Measurements from ENCODE around the gene SFXN3.

SFXN3 gene

GRCh38 chr10:101038484-101038883, 7.5 kb downstream of the SFXN3 start:
- no peak for DNase-seq

- no peak for DNase-seq
Measured at GRCh38 chr10:101040061-101040460, 9.0 kb downstream of the SFXN3 start.

DNA sequence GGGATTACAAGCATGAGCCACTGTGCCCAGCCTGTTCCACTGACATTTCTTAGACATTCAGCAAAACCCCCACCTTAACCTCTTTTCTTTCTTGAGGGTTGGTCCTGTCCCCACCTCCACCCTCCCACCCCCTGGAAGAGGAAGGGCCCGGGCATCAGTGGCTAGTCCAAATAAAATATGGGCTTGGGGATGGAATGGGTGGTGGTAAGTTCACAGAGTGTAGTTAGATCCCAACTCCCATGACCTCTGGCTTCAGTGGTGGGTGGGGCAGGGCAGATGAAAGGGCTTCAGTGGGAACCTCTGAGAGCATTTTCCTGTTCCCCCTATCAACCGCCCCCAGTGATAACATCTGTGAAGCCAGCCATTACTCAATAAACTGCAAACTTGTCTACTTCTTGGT, 9.8 kb downstream of the SFXN3 start:
- no peak for DNase-seq

DNA sequence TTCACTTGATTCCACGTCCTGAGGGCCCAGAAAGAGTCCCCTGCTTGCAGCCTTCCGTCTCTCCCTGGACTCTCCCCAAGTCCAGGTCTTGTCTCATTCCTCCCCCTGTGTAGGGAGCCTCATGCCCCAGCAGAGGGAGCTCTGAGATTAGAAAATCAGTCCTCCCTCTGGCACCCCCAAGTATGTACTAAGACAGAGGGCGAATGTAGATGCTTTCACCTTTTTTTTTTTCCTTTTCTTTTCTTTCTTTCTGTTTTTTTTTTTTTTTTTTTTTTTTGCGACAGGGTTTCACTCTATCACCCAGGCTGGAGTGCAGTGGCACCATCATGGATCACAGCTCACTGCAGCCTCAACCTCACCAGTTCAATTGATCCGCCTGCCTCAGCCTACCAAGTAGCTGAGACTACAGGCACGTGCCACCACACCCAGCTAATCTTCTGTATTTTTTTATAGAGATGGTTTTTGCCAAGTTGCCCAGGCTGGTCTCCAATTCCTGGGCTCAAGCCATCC, 10.3 kb downstream of the SFXN3 start:
- peak; percentile 69 for DNase-seq

DNA sequence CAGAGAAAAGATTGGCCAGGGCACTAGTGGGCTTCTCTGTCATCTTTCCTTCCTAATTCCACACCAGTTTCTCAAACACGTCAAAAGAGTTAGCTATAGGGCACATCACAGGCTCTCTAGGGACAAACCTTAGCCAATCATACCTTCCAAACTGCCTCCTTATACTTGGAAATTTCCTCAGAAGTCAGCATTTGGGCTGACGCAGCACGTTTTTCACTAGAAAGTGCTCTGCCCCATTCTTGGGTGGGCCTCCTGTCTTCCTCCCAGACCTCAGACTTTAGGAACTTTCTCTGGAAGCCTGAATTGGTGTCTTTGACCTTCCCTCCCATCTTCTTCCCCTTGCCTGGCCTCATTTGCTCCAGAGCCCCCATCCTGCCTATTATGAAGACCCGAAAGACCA, 11.1 kb downstream of the SFXN3 start:
- DNase-seq = no peak

DNA sequence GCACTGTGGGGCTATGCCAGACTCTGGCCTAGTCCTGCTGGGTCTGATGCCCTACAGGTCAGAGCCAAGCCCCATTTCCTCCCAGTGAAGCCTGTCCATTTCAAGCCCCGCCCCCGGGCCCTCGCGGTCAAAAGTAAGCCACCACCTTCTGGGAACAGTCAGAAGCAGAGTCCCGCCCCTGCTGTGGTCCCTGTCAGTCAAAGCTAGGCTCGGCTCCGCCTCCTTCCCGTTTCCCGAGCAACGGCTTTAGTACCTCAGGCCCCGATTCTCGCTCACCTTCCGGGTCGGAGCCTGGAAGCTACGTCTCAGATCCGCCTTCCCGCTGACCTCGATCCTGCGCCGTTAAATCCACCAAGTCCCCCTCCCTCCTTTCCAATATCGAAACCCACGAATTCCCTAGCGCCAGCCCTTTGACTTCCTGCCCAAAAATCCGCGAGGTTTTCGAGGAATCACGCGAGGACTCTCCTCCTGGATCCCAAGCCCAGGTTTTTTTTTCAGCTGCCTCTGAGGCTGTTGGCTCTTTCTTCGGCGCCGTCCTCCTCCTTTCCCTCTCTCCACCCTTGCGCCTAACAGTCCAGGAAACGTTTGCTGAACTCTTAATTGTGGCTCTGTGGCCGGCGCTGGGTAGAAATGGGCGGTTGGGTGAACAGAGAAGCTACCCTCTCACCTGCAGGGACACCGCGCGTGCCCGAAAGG, 11.8 kb downstream of the SFXN3 start:
- DNase-seq = peak; percentile 78

- DNase-seq = no peak
Measured at GRCh38 chr10:101043363-101043707, 12.3 kb downstream of the SFXN3 start.

- no peak for DNase-seq
Measured at GRCh38 chr10:101044117-101044516, 13.1 kb downstream of the SFXN3 start.

- DNase-seq = no peak
Measured at GRCh38 chr10:101046332-101047238, 15.6 kb downstream of the SFXN3 start.

DNA sequence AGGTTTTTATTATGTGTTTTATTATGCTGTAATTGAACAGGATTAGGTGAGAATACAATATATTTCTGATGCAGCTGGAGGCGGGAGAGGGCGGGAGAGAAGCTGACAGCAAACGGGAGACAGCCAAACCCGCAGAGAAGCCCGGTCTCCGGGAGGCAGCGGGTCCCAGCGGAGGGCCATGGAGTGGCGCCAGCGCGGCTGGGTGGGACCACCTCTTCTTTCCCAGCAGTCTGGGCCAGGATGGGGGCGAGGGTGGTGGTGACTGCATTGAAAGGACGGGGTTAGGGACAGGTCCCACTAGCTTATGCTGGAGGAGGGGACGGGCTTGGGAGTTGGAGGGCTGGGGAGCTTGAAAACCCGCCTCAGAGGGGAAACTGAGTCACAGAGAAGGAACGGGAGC, 16.2 kb downstream of the SFXN3 start:
- no peak for DNase-seq

DNA sequence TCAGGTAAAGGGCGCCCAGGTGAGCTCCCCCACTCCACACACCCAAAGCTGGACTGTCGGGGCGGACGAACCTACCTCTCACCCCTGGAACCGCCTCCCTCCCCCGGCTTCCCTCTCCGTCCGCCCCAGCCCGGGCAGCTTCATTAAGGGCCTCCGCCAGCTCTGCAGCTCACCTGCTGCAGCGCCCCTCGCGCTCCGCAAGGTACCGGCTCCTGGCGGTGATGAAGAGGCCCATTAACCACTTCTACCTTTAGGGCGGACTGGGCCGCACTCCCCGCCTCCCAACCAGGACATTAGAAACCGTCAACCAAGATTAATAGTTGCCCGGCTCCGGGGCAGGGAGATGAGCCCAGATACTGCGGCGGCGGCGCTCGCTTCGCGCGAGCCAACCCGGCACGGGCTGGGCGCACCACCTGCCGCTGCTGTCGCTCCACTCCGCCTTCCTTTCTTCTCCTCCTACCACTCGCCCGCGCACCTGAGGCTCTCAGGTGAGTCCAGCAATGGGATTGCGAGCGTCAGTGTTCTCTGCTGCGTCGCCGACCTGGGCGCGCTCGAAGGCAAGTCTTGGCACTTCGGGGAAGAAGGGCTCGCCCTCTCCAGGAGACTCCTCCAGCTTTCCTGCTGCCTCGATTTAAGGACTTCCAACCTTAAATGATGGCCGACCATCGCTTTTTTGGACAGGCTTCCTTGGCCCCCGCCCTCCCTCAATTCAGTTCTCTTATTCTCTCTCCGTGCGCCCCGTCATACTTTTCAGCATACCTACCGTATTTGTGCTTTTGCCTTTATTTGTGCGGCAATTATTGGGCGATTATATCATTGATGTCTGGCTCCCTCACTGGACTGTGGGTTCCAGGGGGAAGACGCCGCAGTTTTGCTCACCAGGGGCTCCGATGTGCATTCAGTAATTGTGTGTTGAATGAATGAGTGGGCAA, 17.2 kb downstream of the SFXN3 start:
- no peak for DNase-seq

DNA sequence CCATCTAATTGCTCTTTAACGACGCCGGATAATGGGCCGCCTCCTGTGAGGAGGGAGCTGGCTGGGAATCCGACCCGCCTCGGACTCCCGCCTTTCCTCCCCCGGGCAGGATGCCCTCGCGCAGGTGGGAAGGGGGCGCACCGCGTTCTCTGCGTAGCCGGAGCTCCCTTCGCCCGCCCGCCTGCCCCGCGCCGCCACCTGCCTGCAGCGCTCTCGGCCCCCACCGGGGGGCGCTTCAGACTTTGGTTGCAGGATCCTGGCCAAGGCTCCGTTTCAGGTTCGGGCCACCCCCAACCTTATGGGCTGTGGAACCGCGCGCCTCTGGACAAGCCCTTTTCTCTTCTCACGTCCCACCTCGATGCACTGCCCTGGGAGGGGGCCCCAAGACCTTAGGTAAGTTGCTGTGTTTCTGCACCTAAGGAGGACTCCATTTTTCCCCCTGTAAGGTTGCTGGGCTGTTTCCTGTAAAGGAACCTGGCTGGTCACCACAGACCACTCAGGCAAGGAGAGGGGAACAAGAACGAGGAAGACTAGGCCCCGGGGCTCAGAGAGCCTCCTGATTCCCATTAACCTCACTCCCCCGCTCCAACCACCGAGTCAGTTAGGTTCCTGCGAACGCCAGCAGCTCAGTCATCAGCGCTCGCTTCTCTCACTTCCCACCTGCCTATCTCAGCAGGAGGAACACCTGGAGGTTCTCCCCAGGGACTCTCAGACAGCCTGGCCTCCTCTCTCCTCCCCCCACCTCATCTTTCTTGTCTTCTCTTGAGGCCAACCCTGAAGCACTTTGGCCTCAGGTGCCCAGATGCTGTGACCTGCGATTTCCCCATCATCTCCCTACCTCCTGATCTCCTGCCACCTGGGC, 19.4 kb downstream of the SFXN3 start:
- DNase-seq = peak; percentile 81

DNA sequence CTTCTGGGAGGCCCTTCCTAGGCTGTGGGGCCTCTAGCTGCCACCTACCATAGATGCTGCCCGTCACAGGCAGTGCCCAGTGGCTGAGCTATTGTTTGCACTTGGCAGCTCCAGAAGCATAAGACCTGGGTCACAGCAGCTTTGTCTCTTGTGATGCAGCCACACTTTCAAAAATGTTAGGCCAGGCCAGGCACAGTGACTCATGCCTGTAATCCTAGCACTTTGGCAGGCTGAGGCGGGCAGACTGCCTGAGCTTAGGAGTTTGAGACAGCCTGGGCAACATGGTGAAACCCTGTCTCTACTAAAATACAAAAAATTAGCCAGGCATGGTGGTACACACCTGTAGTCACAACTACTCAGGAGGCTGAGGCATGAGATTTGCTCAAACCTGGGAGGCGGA, 21.3 kb downstream of the SFXN3 start:
- no peak for DNase-seq

DNA sequence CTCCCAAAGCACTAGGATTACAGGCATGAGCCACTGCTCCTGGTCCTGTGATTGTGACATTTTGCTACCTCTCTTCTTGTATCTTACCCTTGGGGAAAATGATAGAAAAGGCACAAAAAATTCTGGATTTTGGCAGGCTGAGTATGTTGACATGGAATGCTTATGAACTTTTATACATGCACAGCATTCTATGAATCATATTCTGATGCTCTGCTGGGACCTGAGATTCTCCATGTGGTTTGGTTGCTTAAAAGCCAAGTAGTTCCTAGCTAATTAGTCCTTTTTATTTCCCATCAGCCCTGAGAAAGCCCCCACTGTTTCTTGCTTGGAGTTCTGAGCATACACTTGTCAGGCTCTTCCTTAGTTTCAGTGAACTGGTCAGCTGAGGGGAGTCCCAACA, 22.5 kb downstream of the SFXN3 start:
- no peak for DNase-seq

GRCh38 chr10:101054351-101054750, 23.3 kb downstream of the SFXN3 start:
- no peak for DNase-seq

- DNase-seq = no peak
Measured at GRCh38 chr10:101054876-101055275, 23.8 kb downstream of the SFXN3 start.

DNA sequence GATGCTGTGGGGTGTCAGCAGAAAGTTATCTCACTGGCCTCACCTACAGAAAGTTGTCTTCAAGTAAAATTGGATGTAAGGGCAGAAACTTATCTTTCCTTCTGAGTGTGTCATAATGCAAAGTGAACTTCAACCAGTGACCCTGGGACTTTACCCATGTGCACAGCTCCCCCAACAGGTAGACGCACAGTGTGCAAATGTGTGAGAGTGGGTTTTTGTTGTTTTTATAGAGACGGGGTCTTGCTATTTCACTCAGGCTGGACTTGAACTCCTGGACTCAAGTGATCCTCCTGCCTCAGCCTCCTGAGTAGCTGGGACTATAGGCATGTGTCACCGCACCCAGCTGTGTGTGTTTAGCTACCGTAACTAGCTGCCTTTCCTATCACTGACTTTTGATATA, 24.4 kb downstream of the SFXN3 start:
- no peak for DNase-seq

GRCh38 chr10:101056365-101057151, 25.5 kb downstream of the SFXN3 start:
- no peak for DNase-seq

DNA sequence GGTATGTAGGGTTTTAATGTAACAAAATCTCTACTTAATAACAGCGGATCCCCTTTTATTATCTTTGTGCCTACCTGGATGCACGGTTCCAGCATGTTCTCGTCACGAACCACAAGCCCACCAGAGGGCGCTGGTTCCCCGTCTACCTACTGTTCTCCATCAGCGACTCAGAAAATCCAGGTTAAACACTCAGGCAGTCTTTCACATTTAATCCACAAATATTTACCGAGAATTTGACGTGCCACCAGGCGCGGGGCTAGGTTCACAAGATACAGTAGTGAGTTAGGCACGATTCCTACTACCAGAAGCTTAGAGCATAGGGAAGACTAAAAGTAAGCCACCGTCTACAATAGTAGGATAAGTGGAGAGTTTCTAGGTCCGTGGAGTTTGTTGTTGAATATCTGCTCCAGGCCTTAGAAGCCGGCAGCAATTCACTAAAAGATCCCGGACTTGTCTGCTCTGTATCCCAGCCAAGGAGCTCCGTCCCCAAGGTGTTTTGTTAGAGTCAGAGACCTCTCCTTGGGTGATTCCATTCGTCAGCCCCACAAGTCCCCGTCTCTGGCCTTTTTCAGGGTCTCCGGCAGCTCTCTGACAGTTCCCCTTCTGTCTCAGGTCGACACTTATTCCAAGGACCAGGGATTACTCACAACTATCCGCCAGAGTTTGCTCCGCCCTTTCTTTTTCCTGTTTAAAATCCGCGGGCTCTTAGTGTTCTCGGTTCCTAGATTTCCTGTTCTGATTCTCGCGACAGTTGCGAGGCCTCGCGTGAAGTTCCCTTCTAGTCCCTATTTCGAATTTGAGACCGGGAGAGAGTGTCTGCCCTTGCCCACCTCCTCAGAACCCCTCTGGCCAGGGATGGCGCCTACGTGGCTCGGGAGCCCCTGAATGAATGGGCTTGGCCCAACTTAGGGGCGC, 29.3 kb downstream of the SFXN3 start:
- DNase-seq = peak; percentile 87

All from activated T-cell treated with anti-CD3 and anti-CD28 coated beads for 4 hours (primary cell).